ENCODE measurements around the gene SEMA6D.

Gene SEMA6D

DNA sequence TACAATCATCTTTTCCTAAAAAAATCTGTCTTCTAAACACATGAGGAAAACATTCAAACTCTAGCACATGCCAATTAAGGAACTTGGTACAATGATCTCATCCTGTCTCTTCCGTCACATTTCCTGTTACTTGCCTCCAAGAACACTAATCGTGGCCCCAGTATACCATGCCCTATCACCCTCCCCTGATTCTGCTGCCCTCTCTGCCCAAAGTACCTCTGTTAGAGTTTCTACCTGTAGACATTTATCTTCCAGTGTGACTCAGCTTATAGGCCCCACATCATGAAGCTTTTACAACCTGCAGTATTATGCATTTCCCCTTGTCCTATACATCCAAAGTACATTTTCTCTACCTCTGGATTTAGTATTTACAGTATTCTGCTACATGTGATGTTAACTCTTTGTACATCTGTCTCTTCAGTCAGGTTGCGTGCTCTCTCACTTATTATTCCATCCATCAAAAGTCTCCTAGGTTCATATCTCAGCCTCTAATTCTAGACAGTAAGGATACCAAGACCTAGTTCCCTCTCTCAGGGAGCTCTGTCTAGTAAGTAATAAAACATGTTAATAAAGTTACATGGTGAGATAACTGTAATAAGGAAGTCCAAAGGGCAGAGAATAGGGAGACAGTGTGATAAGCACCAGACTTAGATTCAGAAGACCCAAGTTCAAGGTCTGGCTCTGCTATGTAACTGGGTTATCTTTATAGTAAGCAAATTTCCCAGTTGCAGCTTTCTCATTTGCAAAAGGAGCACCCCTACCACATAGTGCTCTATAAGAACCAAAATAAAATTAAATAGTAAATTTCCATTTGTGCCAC lies 8.9 kb upstream of the SEMA6D start:
- no peak overlapping the region for H3K27ac Mint-ChIP-seq
- no peaks in the 10 kb centered on the region for H3K4me1 Mint-ChIP-seq (ENCODE audit: low read depth)
- H3K9me3 Mint-ChIP-seq: no peaks in the 10 kb centered on the region
- no peak overlapping the region for H3K4me3 Mint-ChIP-seq
- H3K27me3 Mint-ChIP-seq: peaks cover 7% of the 10 kb centered on the region
- no peaks in the 10 kb centered on the region for H3K36me3 Mint-ChIP-seq (ENCODE audit: low read depth)

DNA sequence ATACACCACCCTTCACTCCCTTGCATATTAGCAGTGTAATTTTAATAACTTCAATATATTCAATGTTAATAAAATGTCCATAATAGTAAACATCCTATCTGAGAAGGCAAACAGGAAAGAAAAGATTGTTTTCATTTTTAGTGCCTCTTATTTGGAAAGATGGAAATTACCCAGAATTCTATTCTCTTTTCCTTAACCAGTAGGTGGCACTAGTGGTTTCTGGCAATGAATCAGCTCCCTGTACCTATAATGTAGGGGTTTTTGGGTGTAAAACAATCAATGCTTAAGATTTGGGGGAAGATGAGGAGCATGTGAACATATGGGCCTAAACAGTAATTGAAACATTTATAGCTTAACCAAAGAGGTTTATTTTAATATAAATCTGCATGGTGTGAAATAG lies 5.7 kb upstream of the SEMA6D start:
- no peaks in the 10 kb centered on the region for H3K36me3 Mint-ChIP-seq (ENCODE audit: low read depth)
- H3K27ac Mint-ChIP-seq: no peak overlapping the region
- H3K4me3 Mint-ChIP-seq: no peak overlapping the region
- H3K9me3 Mint-ChIP-seq: no peaks in the 10 kb centered on the region
- no peaks in the 10 kb centered on the region for H3K4me1 Mint-ChIP-seq (ENCODE audit: low read depth)
- peaks cover 30% of the 10 kb centered on the region for H3K27me3 Mint-ChIP-seq

DNA sequence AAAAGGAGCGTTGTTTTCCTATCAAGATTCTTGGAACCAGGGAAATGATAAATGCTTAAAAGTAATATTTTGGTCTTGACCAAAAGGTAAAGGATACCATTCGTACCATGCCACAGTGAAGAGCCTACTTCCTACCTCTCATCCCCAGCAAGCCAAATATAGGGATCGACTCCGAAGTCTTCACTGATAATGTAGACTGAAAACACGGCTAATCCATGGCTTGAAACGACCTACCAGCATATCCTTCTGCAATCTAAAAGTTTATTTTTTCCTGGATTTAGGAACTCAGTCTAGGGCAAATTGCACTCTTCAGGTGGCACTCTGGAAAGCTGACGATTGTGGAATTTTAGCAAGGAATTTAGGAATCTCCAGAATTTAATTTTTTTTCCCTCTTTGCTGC lies 1.9 kb upstream of the SEMA6D start:
- Mint-ChIP-seq H3K27me3 (peaks cover 55% of the 10 kb centered on the region), H3K4me1 (ENCODE audit: low read depth) (peaks cover 8% of the 10 kb centered on the region), H3K36me3 (ENCODE audit: low read depth) (no peaks in the 10 kb centered on the region), H3K9me3 (no peaks in the 10 kb centered on the region), H3K27ac (no peak overlapping the region), H3K4me3 (no peak overlapping the region)

DNA sequence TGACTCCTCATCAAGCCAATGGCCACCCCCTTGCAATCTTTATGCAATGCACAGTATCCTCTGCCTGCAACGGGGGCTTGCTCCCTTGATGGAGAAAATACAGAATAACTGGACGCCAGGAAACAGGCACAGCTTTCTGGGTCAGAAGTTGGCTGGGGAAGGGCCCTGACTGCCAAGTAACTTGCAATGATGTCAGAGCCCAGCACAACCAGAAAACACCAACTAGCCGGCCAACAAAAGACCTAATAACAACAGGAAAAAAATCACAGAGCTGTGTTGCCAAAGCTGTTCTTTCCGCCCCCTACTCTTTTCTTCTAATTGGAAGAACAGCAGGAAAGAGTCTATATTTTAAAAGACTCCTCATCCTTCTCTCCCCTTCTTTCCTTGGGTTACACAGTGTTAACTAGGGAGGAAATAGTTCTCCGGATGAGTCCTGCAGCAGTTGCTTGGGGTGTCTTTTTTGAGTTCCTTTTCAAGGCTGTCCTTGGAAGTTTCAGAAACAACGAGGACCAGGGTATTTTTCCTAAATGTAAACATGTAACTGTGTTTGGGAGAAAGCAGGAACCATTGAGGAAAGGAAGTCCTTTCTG lies 1.4 kb upstream of the SEMA6D start:
- no peak overlapping the region for H3K27ac Mint-ChIP-seq

DNA sequence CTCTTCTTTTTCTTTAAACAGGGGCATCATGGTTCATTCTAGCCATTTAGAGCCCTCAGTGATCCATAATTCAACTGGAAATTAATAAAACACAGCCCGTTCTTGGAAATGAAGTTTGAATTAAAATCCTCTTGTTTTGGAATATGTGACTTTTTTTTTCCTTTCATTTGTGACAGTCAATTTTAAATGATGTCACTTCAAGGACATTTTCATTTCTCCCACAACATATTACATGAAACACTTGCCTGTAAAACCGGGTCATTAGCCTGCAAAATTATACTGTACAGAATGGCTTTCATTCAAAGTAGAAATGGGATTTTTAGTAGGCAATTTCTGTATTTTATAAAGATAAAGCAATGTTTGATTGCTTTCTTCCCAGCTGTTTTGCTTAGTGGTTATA lies 789 bp upstream of the SEMA6D start:
- Mint-ChIP-seq H3K27me3 (peaks cover 65% of the 10 kb centered on the region), H3K27ac (no peak overlapping the region), H3K4me1 (ENCODE audit: low read depth) (peaks cover 8% of the 10 kb centered on the region), H3K36me3 (ENCODE audit: low read depth) (no peaks in the 10 kb centered on the region), H3K9me3 (no peaks in the 10 kb centered on the region), H3K4me3 (no peak overlapping the region)

More for the DNA sequence above, 1.4 kb upstream of the SEMA6D start:
- Mint-ChIP-seq H3K4me3 (no peak overlapping the region), H3K4me1 (ENCODE audit: low read depth) (peaks cover 8% of the 10 kb centered on the region), H3K27me3 (peaks cover 59% of the 10 kb centered on the region), H3K36me3 (ENCODE audit: low read depth) (no peaks in the 10 kb centered on the region), H3K9me3 (no peaks in the 10 kb centered on the region)

DNA sequence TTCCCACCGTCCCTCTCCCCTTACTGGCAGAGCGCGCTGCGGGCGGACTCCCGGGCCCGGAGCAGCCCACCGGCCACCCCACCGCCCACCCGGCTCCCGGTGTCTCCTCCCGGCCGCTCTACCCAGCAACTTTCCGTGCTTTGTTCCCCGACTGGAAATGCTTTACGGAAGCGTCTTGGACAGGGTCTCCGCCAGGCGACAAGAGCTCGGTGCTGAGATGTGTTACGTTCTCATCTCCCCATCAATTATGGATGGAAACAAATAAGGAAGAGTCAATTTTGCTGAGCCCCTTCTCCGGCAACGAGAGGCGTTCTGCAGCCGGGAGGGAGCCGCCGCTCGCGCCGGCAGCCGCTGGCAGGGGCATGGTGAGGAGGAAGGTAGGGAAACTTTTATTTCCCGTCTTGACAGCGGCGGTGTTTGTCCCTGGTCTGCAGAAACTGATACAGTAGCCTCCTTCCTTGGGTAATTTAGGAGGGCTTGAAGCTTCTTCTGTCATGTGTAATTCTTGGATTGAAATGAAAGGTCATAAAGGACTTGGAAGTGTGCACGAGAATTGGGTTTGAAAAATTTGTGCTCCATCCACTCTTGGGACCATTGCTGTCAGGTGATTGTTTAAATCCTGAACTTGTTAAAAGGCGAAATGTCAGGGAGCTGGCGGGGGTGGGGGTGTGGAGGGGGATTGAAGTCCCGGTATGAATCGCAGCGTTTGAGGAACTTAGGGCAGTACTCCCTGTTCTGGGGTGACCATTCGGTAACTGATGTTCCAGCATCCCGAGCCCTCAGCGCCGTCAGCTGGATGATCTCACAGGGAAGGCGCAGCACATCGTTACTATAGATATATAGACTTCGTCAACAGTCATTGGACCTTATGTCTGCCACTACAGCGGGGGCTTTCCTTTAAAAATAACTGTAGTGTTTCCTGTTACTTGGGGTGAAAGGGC lies 1.5 kb downstream of the SEMA6D start:
- Mint-ChIP-seq H3K27ac (no peak overlapping the region), H3K4me1 (ENCODE audit: low read depth) (peaks cover 8% of the 10 kb centered on the region), H3K4me3 (no peak overlapping the region), H3K27me3 (peaks cover 80% of the 10 kb centered on the region), H3K9me3 (no peaks in the 10 kb centered on the region), H3K36me3 (ENCODE audit: low read depth) (no peaks in the 10 kb centered on the region)

DNA sequence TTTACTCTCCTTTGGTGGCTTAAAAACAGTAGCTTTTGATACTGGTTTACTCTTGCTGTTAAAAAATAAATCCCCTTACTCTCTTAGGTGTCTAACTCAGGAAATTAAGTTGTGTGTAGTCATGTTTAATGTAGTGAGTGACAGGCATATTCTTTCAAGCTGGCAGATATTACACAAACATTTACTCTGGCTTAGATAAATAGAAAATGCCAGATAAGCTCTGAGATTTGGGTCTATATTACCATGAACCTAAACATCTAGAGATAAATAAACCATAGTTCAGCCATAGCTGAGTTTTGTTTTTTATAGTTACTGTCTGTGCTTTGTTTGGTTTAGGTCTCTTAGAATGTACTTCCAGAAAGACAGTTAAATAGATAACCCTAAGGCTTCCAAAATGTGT lies 2.4 kb downstream of the SEMA6D start:
- H3K27me3 Mint-ChIP-seq: peaks cover 77% of the 10 kb centered on the region

DNA sequence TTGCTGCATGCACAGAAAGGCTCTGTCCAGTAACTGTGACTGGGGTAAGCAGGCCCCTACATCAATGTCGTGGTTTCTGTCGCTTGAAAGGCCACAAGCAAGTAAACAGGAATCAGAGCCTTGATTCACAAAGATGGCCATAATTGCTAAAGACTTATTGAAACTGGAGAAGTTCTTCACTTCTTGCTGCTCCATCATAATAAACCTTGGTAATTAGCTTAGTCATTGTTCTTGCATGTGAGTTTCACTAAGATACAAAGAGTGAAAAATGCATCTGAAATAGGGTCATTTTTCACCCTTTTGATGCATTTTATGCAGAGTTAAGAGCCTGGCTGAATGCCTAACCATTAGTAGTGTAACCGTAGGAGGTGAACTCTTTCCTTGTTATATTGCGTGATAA lies 3.2 kb downstream of the SEMA6D start:
- Mint-ChIP-seq H3K36me3 (ENCODE audit: low read depth) (no peaks in the 10 kb centered on the region), H3K9me3 (no peaks in the 10 kb centered on the region), H3K27me3 (peaks cover 68% of the 10 kb centered on the region), H3K4me1 (ENCODE audit: low read depth) (peaks cover 8% of the 10 kb centered on the region), H3K27ac (no peak overlapping the region), H3K4me3 (no peak overlapping the region)

More for the DNA sequence above, 2.4 kb downstream of the SEMA6D start:
- Mint-ChIP-seq H3K4me3 (no peak overlapping the region), H3K27ac (no peak overlapping the region), H3K9me3 (no peaks in the 10 kb centered on the region), H3K36me3 (ENCODE audit: low read depth) (no peaks in the 10 kb centered on the region), H3K4me1 (ENCODE audit: low read depth) (peaks cover 8% of the 10 kb centered on the region)

DNA sequence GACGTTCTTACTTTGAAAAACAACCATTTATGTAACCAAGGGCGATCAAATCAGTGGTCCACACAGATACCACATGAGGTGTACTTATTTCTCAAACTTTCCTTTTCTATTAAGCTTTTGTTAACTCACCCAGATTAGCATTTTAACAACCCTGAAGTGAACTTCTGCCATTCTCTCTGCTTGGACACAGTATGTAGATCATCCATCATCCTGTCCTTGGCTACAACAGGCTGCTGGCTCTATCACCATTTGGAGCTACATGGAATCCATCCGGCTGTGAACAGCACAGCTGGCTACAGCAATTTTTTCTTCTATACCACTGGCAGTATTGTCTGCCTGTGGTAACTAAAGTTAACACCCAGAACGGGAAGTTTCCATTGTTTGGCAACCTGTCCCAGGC lies 4.4 kb downstream of the SEMA6D start:
- Mint-ChIP-seq H3K4me1 (ENCODE audit: low read depth) (peaks cover 8% of the 10 kb centered on the region), H3K9me3 (no peaks in the 10 kb centered on the region), H3K27me3 (peaks cover 61% of the 10 kb centered on the region), H3K4me3 (no peak overlapping the region), H3K36me3 (ENCODE audit: low read depth) (no peaks in the 10 kb centered on the region), H3K27ac (no peak overlapping the region)

DNA sequence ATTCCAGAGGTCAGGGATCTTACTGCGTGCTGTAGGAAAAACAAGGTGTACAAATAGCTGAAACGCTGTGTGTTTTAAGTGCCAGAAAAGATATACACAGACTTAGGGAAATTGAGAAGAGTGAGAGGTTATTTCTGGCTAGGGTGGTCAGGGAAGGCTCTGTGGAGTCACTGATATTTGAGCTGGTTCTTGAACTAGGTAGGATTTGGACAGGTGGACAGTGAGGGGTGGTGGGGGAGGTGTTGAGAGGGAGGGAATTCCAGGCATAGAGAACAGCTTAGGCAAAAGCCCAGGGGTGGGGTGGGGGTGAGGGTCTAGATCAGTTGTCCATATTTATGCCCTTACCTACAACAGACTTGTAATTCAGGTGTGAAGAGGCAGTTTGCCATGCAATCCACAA lies 7.0 kb downstream of the SEMA6D start:
- no peaks in the 10 kb centered on the region for H3K9me3 Mint-ChIP-seq
- H3K4me3 Mint-ChIP-seq: no peak overlapping the region
- no peaks in the 10 kb centered on the region for H3K4me1 Mint-ChIP-seq (ENCODE audit: low read depth)
- no peaks in the 10 kb centered on the region for H3K36me3 Mint-ChIP-seq (ENCODE audit: low read depth)
- peaks cover 42% of the 10 kb centered on the region for H3K27me3 Mint-ChIP-seq
- no peak overlapping the region for H3K27ac Mint-ChIP-seq

DNA sequence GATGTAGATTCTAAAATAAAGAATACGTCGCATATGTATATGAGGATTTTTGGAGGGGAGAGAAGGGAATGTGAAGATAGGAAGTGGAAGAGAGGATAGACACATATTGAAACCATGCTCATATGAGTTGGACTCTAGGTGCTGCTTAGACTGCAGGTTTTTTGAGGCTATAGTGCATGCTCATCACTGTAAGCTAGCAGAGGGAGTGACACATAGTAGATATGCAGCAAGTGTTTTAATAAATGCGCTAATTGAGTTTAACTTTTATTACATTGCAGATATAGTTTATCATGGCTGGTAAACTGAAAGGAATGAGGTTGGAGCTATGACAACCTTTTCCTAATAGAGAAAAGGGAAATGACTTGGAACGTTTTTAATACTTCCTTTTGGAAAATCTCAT lies 7.7 kb downstream of the SEMA6D start:
- Mint-ChIP-seq H3K27ac (no peak overlapping the region), H3K4me1 (ENCODE audit: low read depth) (no peaks in the 10 kb centered on the region), H3K27me3 (peaks cover 35% of the 10 kb centered on the region), H3K9me3 (no peaks in the 10 kb centered on the region), H3K4me3 (no peak overlapping the region), H3K36me3 (ENCODE audit: low read depth) (no peaks in the 10 kb centered on the region)

DNA sequence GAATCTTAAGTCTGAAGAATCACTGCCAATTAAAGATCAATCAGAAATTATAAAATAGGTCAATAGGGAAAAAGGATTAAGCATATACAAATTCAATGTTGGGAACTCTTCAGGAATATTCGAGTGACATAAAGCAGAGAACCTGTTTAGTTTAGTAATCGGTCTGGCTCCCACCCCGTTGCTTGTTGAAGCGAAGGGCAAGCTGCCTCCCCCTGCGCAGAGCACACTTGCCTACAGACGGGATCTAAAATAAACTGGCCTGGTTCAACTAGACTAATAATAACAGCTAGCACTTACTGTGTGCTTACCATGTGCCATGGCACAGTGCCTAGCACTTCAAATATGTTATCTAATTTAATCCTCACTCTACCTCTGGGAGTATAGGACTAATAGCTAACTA lies 8.6 kb downstream of the SEMA6D start:
- no peaks in the 10 kb centered on the region for H3K4me1 Mint-ChIP-seq (ENCODE audit: low read depth)
- H3K9me3 Mint-ChIP-seq: no peaks in the 10 kb centered on the region
- no peak overlapping the region for H3K27ac Mint-ChIP-seq
- H3K27me3 Mint-ChIP-seq: peaks cover 28% of the 10 kb centered on the region
- no peaks in the 10 kb centered on the region for H3K36me3 Mint-ChIP-seq (ENCODE audit: low read depth)
- H3K4me3 Mint-ChIP-seq: no peak overlapping the region

DNA sequence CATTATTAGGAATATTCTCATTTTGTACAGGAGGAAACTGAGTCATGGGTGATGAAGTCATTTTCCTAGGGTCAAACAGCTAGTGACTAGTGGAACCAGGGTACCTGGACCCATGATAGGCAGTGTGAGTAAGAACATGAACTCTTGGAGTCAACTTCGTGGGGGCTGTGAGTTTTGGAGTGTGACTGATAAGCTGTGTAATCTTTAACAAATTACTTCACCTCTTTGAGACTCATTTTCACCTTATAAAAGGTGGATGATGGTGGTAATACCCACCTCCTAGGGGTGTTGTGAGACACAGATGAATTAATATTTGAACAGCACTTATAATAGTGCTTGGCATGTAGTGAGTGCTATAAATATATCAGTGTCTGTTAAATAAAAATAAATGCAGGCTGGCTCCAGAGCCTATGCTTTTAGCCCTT lies 9.1 kb downstream of the SEMA6D start:
- Mint-ChIP-seq H3K36me3 (ENCODE audit: low read depth) (no peaks in the 10 kb centered on the region), H3K4me1 (ENCODE audit: low read depth) (no peaks in the 10 kb centered on the region), H3K4me3 (no peak overlapping the region), H3K9me3 (no peaks in the 10 kb centered on the region), H3K27me3 (peaks cover 23% of the 10 kb centered on the region), H3K27ac (no peak overlapping the region)

DNA sequence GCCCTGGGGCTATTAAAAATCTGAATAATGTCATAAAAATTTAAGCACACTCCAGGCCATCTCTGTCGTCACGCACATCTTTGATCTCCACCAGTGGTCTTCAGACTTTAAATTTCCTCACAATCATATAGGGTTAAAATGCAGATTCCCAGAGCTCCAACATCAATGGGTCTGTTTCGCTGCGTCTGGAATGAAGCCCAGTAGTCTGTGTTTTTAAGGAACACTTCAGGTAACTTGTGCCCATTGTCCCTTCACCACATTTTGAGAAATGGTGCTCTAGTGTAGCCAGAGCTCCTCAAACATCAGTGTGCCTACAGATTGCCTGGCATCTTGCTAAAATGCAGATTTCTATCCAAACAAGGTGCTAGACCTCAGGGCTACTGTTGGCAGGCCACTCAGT lies 9.8 kb downstream of the SEMA6D start:
- H3K4me1 Mint-ChIP-seq (ENCODE audit: low read depth): no peaks in the 10 kb centered on the region
- H3K4me3 Mint-ChIP-seq: no peak overlapping the region
- H3K27ac Mint-ChIP-seq: no peak overlapping the region
- peaks cover 16% of the 10 kb centered on the region for H3K27me3 Mint-ChIP-seq
- H3K36me3 Mint-ChIP-seq (ENCODE audit: low read depth): no peaks in the 10 kb centered on the region
- no peaks in the 10 kb centered on the region for H3K9me3 Mint-ChIP-seq

DNA sequence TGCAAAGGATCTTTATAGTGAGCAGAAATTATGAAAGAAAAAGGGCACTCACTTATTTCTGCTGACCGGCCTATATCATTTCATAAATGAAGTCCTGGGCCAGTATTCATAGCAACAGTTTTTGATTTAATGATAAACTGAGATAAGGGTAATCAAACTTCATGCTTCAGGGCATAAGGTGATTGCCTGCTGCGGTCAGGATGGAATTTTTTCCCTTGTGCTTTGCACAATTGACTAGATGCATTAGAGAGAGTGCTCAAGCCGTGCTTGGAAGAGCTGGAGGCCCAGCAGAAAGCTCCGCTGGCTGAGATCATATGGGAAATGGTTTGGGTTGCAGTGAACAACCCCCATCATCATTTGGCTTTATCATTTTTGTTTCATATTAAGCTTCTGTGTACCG lies 10.4 kb downstream of the SEMA6D start:
- peaks cover 13% of the 10 kb centered on the region for H3K27me3 Mint-ChIP-seq
- H3K9me3 Mint-ChIP-seq: no peaks in the 10 kb centered on the region
- H3K4me1 Mint-ChIP-seq (ENCODE audit: low read depth): no peaks in the 10 kb centered on the region
- H3K36me3 Mint-ChIP-seq (ENCODE audit: low read depth): no peaks in the 10 kb centered on the region
- no peak overlapping the region for H3K27ac Mint-ChIP-seq
- H3K4me3 Mint-ChIP-seq: no peak overlapping the region

All from stimulated activated naive CD8-positive, alpha-beta T cell treated with anti-CD3 and anti-CD28 coated beads, Interleukin-15, Interleukin-2, amounts not matched to agents 100 ng/mL and 50 ng/mL, for 24 hours (primary cell).